Kidney (tissue), 14 donors: ENCODE data around the gene DDX10. TPM values are rescaled to one million over a fixed set of nuclear protein-coding genes. Genes with fewer than 3 reads are reported as not detected.
A peak's percentile ranks its signal among the peaks of the same experiment; 100 is the strongest.

Experiments used
- DNase-seq, 5 donors: peaks; one replicate each; pipeline ENCODE4 v3.0.0-alpha.2; 2013 to 2020
- FAIRE-seq: peaks from 2 replicates; lab custom pipeline; 2012; peaks lifted over from hg19 to GRCh38; lab: Jason Lieb, UNC
- H3K27ac ChIP-seq, 2 donors: one replicate each; pipeline ENCODE4 v1.7.0; 2013; ENCODE audit warnings: low read depth in 2 of 2, low read length in 2 of 2, inconsistent platforms in 1 of 2
- H3K27me3 ChIP-seq: one replicate; pipeline ENCODE4 v1.7.1; 2013; ENCODE audit warnings: low read length, inconsistent platforms; ENCODE audit not compliant: control insufficient read depth, insufficient read depth
- H3K36me3 ChIP-seq, 3 donors: one replicate each; pipeline versions ENCODE4 v1.7.0 to v1.7.1; 2013; ENCODE audit warnings: low read length in 3 of 3, control low read depth in 1 of 3, inconsistent platforms in 1 of 3; ENCODE audit not compliant: insufficient read depth in 3 of 3, control insufficient read depth in 2 of 3
- H3K4me1 ChIP-seq, 3 donors: one replicate each; pipeline versions ENCODE4 v1.7.0 to v1.7.1; 2013; ENCODE audit warnings: low read length in 3 of 3, inconsistent platforms in 1 of 3, low read depth in 1 of 3; ENCODE audit not compliant: control insufficient read depth in 2 of 3, insufficient read depth in 2 of 3
- H3K4me3 ChIP-seq, 3 donors: one replicate each; pipeline versions ENCODE4 v1.7.0 to v1.8.1; 2013; ENCODE audit warnings: low read length in 3 of 3, control low read depth in 1 of 3, inconsistent platforms in 1 of 3
- H3K9ac ChIP-seq, 3 donors: one replicate each; pipeline versions ENCODE4 v1.7.0 to v1.7.1; 2013; ENCODE audit warnings: low read length in 3 of 3, control low read depth in 1 of 3, inconsistent platforms in 1 of 3
- H3K9me3 ChIP-seq, 3 donors: one replicate each; pipeline versions ENCODE4 v1.7.0 to v1.7.1; 2013; ENCODE audit warnings: low read length in 3 of 3, control low read depth in 1 of 3, inconsistent platforms in 1 of 3; ENCODE audit not compliant: control insufficient read depth in 2 of 3, insufficient read depth in 1 of 3
- CTCF ChIP-seq: IDR thresholded peaks from 3 replicates; pipeline ENCODE4 v1.5.1; 2012; ENCODE audit warnings: mild to moderate bottlenecking, moderate library complexity, borderline replicate concordance; ENCODE audit not compliant: insufficient read depth; ENCODE audit errors: extremely low read depth
- intact Hi-C: fragments of 100-400 bp; cut with DNase I; formaldehyde crosslinking; loops from one replicate; pipeline ENCODE4 v1.11.1; 2022
- polyA plus RNA-seq: library from polyadenylated mRNA; stranded (reverse); fragments of 350-450 nt; fragmentation: Illumina TruSeq; extraction: RNeasy Lipid Tissue Mini Kit (QIAGEN cat#74804); gene quantifications from one replicate; pipeline ENCODE4 v1.2.3, GENCODE V29; 2014; ENCODE audit warnings: low read depth, low replicate concordance; ENCODE audit not compliant: insufficient read depth
- total RNA-seq: library from RNA; stranded (reverse); fragmentation: NEBNext Ultra II Directional; extraction: Animal tissue kit (Norgen Biotek cat#: 25700); gene quantifications from one replicate; pipeline ENCODE4 v1.2.1, GENCODE V29; 2021
- donor health status: control.
- donor health status: control.
- donor health status: control.
- donor health status: control.
- donor health status: control.
- donor health status: DM: yes; HTN: yes; CAD: no.
- donor health status: Normal renal cell carcinoma (clear cell type).

Gene DDX10
- total and polyA plus RNA-seq, 2 donors from 2014 or later, result 24.8 to 79.2 TPM

DNA sequence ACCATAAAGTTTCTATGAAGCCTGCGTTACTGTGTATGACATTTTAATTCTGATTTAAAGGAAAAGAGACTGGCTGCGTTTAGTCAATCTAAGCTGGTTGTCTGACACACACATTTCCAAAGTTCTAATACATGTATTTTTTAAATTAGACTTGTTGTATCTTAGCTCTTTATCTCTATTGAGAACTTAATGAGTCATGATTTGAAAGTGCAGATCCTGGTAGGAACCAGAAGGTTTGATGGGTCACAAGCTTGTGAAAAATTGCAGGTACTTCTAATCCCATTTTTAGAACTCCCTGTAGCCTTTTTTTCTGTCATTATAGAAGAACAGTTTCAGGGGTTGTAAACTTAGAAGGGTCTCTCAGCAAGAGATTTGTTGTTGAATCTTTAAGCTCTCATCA, 210.3 kb downstream of the DDX10 start:
- peak in 1 of 5 donors; percentile 38 for DNase-seq
- peaks cover 0 to 3% (median 0%) of the 10 kb centered on the region in 3 donors for H3K4me1 ChIP-seq
- no peak for TF ChIP-seq CTCF
- no peak overlapping the region for H3K4me3 ChIP-seq
- no peak overlapping the region for H3K9ac ChIP-seq
- intact Hi-C loops, result no loop called here
- no peaks in the 10 kb centered on the region for H3K27me3 ChIP-seq
- no peaks in the 10 kb centered on the region for H3K9me3 ChIP-seq
- FAIRE-seq, result no peak
- H3K36me3 ChIP-seq, result no peaks in the 10 kb centered on the region
- no peak overlapping the region for H3K27ac ChIP-seq

- no peak for FAIRE-seq
- no peak for TF ChIP-seq CTCF
- intact Hi-C loops, result no loop called here
Observed at GRCh38 chr11:108877178-108877577, 212.3 kb downstream of the DDX10 start.

GRCh38 chr11:108880510-108880909, 215.6 kb downstream of the DDX10 start:
- no peaks in the 10 kb centered on the region for H3K27me3 ChIP-seq
- no peak for DNase-seq
- TF ChIP-seq CTCF, result no peak
- no peak overlapping the region for H3K27ac ChIP-seq
- no peak overlapping the region for H3K9ac ChIP-seq
- no peaks in the 10 kb centered on the region for H3K4me1 ChIP-seq
- FAIRE-seq, result no peak
- no peaks in the 10 kb centered on the region for H3K9me3 ChIP-seq
- intact Hi-C loops, result no loop called here
- no peaks in the 10 kb centered on the region for H3K36me3 ChIP-seq
- H3K4me3 ChIP-seq, result no peak overlapping the region

More at GRCh38 chr11:108877178-108877577, 212.3 kb downstream of the DDX10 start:
- Histone ChIP-seq H3K36me3 (no peaks in the 10 kb centered on the region), H3K27me3 (no peaks in the 10 kb centered on the region), H3K4me3 (no peak overlapping the region), H3K9me3 (no peaks in the 10 kb centered on the region), H3K27ac (no peak overlapping the region), H3K9ac (no peak overlapping the region), H3K4me1 (no peaks in the 10 kb centered on the region)
- DNase-seq, result no peak

GRCh38 chr11:108881131-108881530, 216.3 kb downstream of the DDX10 start:
- Histone ChIP-seq H3K36me3 (no peaks in the 10 kb centered on the region), H3K9me3 (no peaks in the 10 kb centered on the region), H3K4me3 (no peak overlapping the region), H3K4me1 (no peaks in the 10 kb centered on the region), H3K27me3 (no peaks in the 10 kb centered on the region), H3K9ac (no peak overlapping the region), H3K27ac (no peak overlapping the region)
- DNase-seq, result no peak
- no peak for TF ChIP-seq CTCF
- FAIRE-seq, result no peak
- intact Hi-C loops, result no loop called here
